ENCODE measurements around the gene OR10T2.
"Not testable (repeated sequence)": the region's sequence is repeated elsewhere in the genome, so short reads cannot be mapped to it uniquely, and the experiment has no call there.

Gene OR10T2

DNA sequence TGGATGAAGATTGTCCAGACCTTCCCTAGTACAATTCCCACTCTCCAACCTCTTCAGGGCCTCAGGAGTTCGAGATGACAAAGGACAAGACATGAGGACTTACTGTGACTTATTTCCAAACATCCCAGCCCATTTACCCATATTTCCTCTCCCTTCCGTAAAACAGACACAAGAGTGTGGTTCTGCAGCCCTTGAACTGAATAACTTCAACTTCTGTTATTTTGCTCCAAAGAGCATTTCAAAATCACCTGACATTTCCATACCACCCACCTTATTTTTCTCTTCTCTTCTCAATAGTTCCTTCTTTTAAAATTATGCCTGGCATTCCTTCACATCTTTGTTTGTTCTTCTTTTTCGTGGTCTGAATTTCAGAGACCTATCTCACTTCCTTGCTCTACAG, 35.5 kb upstream of the OR10T2 start:
- H3K4me3 ChIP-seq (ENCODE audit: low read depth, low read length) = no peak overlapping the region
- ChIA-PET POLR2A (no interaction called here), CTCF (no interaction called here)
- TF ChIP-seq ZBTB21 (tag by site-specific recombination; IDR thresholded peaks at IDR 0.05) = no peak
- TF ChIP-seq ZNF174 (tag by site-specific recombination; IDR thresholded peaks at IDR 0.05) = no peak
- no peak for TF ChIP-seq SCRT1 (tag by site-specific recombination; IDR thresholded peaks at IDR 0.05; ENCODE audit: borderline replicate concordance)
- TF ChIP-seq TRIM28 (IDR thresholded peaks at IDR 0.05; ENCODE audit: borderline replicate concordance, low read length) = no peak
- TF ChIP-seq, protein P1, sequence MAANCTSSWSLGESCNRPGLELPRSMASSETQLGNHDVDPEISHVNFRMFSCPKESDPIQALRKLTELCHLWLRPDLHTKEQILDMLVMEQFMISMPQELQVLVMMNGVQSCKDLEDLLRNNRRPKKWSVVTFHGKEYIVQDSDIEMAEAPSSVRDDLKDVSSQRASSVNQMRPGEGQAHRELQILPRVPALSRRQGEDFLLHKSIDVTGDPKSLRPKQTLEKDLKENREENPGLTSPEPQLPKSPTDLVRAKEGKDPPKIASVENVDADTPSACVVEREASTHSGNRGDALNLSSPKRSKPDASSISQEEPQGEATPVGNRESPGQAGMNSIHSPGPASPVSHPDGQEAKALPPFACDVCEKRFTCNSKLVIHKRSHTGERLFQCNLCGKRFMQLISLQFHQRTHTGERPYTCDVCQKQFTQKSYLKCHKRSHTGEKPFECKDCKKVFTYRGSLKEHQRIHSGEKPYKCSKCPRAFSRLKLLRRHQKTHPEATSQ (tag by site-specific recombination; IDR thresholded peaks at IDR 0.05) = no peak
- no peak for TF ChIP-seq ZNF776 (tag by site-specific recombination; IDR thresholded peaks at IDR 0.05; ENCODE audit: borderline replicate concordance)
- TF ChIP-seq ZNF510 (tag by site-specific recombination; IDR thresholded peaks at IDR 0.05; ENCODE audit: insufficient replicate concordance) = no peak
- H3K4me1 ChIP-seq (ENCODE audit: control insufficient read depth, insufficient read depth, low read length) = no peaks in the 10 kb centered on the region
- no peak overlapping the region for H3K27ac ChIP-seq (ENCODE audit: extremely low read depth, low read depth, low read length)
- no peaks in the 10 kb centered on the region for H3K9me3 ChIP-seq (ENCODE audit: control insufficient read depth, insufficient read depth, low read depth, low read length)
- no peaks in the 10 kb centered on the region for H3K36me3 ChIP-seq (ENCODE audit: control insufficient read depth in 2 of 2, insufficient read depth in 1 of 2, low read length in 2 of 2)

DNA sequence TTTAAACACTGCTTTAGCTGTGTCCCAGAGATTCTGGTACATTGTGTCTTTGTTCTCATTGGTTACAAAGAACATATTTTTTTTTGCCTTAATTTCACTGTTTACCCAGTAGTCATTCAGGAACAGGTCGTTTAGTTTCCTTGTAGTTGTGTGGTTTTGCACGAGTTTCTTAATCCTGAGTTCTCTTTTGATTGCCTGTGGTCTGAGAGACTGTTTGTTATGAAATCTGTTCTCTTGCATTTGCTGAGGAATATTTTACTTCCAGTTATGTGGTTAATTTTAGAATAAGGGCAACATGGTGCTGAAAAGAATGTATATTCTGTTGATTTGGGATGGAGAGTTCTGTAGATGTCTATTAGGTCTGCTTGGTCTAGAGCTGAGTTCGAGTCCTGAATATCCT, 30.9 kb upstream of the OR10T2 start:
- H3K36me3 ChIP-seq (ENCODE audit: control insufficient read depth in 2 of 2, insufficient read depth in 1 of 2, low read length in 2 of 2); H3K4me1 ChIP-seq (ENCODE audit: control insufficient read depth, insufficient read depth, low read length); H3K27ac ChIP-seq (ENCODE audit: extremely low read depth, low read depth, low read length); H3K4me3 ChIP-seq (ENCODE audit: low read depth, low read length); POLR2A ChIA-PET; H3K9me3 ChIP-seq (ENCODE audit: control insufficient read depth, insufficient read depth, low read depth, low read length): not testable (repeated sequence)
- CTCF ChIA-PET = interaction anchor here (0.6 kb wide), 1 partner anchor 140 kb away, joined by 3 read pairs; no protein-coding TSS in a partner anchor

DNA sequence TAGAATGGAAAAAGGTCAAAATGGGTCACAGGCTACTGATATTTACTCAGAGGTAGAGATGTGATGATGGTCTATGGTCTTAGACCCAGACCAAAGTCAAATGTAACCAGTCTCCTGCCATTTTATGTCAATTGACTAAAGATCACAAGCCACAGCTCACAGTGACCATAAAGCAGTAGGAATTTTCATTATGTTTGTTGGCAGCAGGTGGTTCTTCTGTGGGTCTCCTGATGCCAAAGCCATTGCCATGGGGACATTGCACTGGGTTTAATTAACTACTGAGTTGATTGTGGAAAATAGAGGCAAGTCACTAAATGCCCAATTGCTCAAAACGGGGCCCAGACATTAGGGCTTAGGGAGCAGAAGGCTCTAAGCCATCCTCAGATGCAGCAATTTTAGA, 26.9 kb upstream of the OR10T2 start, which contains the start of gene OR10K2:
Gene OR10K2, minus strand, starts transcription at position 101 of the 400 bp plus-strand sequence. CDS start 5,371 bp downstream, outside the sequence.
- no peak for TF ChIP-seq ZNF221 (tag by site-specific recombination; IDR thresholded peaks at IDR 0.05; ENCODE audit: borderline replicate concordance)
- TF ChIP-seq ZNF585B (tag by site-specific recombination; IDR thresholded peaks at IDR 0.05) = no peak
- no peak for TF ChIP-seq ZNF112 (tag by site-specific recombination; IDR thresholded peaks at IDR 0.05)
- TF ChIP-seq, protein P2, sequence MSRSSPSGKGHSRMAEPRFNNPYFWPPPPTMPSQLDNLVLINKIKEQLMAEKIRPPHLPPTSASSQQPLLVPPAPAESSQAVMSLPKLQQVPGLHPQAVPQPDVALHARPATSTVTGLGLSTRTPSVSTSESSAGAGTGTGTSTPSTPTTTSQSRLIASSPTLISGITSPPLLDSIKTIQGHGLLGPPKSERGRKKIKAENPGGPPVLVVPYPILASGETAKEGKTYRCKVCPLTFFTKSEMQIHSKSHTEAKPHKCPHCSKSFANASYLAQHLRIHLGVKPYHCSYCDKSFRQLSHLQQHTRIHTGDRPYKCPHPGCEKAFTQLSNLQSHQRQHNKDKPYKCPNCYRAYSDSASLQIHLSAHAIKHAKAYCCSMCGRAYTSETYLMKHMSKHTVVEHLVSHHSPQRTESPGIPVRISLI (tag by site-specific recombination; IDR thresholded peaks at IDR 0.05) = no peak
- TF ChIP-seq, protein P3, sequence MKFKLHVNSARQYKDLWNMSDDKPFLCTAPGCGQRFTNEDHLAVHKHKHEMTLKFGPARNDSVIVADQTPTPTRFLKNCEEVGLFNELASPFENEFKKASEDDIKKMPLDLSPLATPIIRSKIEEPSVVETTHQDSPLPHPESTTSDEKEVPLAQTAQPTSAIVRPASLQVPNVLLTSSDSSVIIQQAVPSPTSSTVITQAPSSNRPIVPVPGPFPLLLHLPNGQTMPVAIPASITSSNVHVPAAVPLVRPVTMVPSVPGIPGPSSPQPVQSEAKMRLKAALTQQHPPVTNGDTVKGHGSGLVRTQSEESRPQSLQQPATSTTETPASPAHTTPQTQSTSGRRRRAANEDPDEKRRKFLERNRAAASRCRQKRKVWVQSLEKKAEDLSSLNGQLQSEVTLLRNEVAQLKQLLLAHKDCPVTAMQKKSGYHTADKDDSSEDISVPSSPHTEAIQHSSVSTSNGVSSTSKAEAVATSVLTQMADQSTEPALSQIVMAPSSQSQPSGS (tag by site-specific recombination; IDR thresholded peaks at IDR 0.05; ENCODE audit: low read depth) = no peak
- TF ChIP-seq ZBTB17 (tag by site-specific recombination; IDR thresholded peaks at IDR 0.05) = no peak
- TF ChIP-seq, protein P4, sequence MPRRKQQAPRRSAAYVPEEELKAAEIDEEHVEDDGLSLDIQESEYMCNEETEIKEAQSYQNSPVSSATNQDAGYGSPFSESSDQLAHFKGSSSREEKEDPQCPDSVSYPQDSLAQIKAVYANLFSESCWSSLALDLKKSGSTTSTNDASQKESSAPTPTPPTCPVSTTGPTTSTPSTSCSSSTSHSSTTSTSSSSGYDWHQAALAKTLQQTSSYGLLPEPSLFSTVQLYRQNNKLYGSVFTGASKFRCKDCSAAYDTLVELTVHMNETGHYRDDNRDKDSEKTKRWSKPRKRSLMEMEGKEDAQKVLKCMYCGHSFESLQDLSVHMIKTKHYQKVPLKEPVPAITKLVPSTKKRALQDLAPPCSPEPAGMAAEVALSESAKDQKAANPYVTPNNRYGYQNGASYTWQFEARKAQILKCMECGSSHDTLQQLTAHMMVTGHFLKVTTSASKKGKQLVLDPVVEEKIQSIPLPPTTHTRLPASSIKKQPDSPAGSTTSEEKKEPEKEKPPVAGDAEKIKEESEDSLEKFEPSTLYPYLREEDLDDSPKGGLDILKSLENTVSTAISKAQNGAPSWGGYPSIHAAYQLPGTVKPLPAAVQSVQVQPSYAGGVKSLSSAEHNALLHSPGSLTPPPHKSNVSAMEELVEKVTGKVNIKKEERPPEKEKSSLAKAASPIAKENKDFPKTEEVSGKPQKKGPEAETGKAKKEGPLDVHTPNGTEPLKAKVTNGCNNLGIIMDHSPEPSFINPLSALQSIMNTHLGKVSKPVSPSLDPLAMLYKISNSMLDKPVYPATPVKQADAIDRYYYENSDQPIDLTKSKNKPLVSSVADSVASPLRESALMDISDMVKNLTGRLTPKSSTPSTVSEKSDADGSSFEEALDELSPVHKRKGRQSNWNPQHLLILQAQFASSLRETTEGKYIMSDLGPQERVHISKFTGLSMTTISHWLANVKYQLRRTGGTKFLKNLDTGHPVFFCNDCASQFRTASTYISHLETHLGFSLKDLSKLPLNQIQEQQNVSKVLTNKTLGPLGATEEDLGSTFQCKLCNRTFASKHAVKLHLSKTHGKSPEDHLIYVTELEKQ (tag by site-specific recombination; IDR thresholded peaks at IDR 0.05; ENCODE audit: borderline replicate concordance) = no peak
- TF ChIP-seq SALL2 (tag by site-specific recombination; IDR thresholded peaks at IDR 0.05; ENCODE audit: borderline replicate concordance) = no peak
- no peak for TF ChIP-seq ZNF501 (tag by site-specific recombination; IDR thresholded peaks at IDR 0.05)
- TF ChIP-seq ZNF324 (tag by site-specific recombination; IDR thresholded peaks at IDR 0.05) = no peak
- TF ChIP-seq ZNF621 (tag by site-specific recombination; IDR thresholded peaks at IDR 0.05) = no peak
- no peak for TF ChIP-seq ZBTB7A (tag by site-specific recombination; IDR thresholded peaks at IDR 0.05; ENCODE audit: low read depth)
- no peak for TF ChIP-seq ZNF548 (tag by site-specific recombination; IDR thresholded peaks at IDR 0.05)
- no peak for TF ChIP-seq ZNF350 (tag by site-specific recombination; IDR thresholded peaks at IDR 0.05)
- no peak for TF ChIP-seq ZNF600 (tag by site-specific recombination; IDR thresholded peaks at IDR 0.05)
- TF ChIP-seq ZNF184 (tag by site-specific recombination; IDR thresholded peaks at IDR 0.05) = no peak
- no peak for TF ChIP-seq ZNF133 (tag by site-specific recombination; IDR thresholded peaks at IDR 0.05)
- TF ChIP-seq ZNF654 (tag by site-specific recombination; IDR thresholded peaks at IDR 0.05; ENCODE audit: low read depth) = no peak
- TF ChIP-seq ZNF843 (tag by site-specific recombination; IDR thresholded peaks at IDR 0.05) = no peak
- no peak for TF ChIP-seq ZFP37 (tag by site-specific recombination; IDR thresholded peaks at IDR 0.05)
- no peak within 1 kb of the TSS for H3K4me3 ChIP-seq (ENCODE audit: low read depth, low read length)
- ChIA-PET POLR2A (no interaction called here), CTCF (no interaction called here)
- no peaks in the 10 kb centered on the region for H3K36me3 ChIP-seq (ENCODE audit: control insufficient read depth in 2 of 2, insufficient read depth in 1 of 2, low read length in 2 of 2)
- H3K27ac ChIP-seq (ENCODE audit: extremely low read depth, low read depth, low read length) = no peak within 1 kb of the TSS
- no peaks in the 10 kb centered on the region for H3K9me3 ChIP-seq (ENCODE audit: control insufficient read depth, insufficient read depth, low read depth, low read length)
- no peaks in the 10 kb centered on the region for H3K4me1 ChIP-seq (ENCODE audit: control insufficient read depth, insufficient read depth, low read length)

Measured in HEK293 (cell line).